HG03135 (cell line): ENCODE measurements around the gene SFT2D2.

ENCODE experiments used
- ATAC-seq: cut with Tn5 transposase; IDR thresholded peaks from one replicate; pipeline ENCODE4 v1.9.1; 2021; ENCODE audit warnings: mild to moderate bottlenecking, moderate library complexity; ENCODE audit not compliant: unreplicated experiment

The SFT2D2 gene

GRCh38 chr1:168263130-168263529 is 37.3 kb downstream of the SFT2D2 start:
- ATAC-seq: no peak

GRCh38 chr1:168264296-168264695 is 38.5 kb downstream of the SFT2D2 start:
- no peak for ATAC-seq

DNA sequence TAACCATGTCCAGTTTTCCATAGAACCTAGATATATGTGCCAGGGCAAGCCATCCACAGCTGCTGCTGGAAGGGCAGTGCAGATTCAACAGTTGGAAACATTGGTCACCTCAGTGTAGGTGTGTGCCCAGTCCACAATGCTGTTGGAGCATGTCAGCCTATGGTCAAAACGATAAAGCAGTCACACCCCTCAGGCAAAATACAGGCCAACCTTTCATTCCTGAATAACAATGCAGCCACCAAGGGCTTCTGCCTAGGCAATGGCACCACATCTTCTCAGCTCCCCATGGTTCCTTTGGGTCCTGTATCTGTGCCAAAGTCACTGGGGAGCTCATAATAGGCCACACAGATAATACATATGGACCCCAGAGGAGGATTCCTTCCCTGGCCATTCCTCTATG is 39.8 kb downstream of the SFT2D2 start:
- ATAC-seq: no peak

- no peak for ATAC-seq
These were observed 40.9 kb downstream of the SFT2D2 start for GRCh38 chr1:168266644-168267186.

DNA sequence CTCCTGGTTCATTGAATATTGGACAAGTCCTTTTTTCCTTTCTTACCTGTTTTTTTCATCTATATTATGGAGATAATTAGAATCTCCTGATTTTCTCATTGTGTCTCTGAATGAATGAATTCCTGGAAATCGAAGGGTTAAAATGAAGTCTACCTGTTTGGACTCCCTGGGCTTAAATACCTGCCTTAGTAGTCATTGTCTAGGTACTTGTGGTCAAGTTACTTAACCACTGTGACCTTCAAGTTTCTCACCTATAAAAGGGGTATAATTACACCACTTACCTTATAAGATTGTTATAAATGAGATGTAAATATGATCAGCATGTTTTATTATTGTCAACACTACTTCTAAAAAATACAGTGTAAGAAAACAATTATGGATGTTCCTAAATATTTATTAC is 45.8 kb downstream of the SFT2D2 start:
- ATAC-seq: no peak

- no peak for ATAC-seq
These were observed 47.8 kb downstream of the SFT2D2 start for GRCh38 chr1:168273575-168273974.

DNA sequence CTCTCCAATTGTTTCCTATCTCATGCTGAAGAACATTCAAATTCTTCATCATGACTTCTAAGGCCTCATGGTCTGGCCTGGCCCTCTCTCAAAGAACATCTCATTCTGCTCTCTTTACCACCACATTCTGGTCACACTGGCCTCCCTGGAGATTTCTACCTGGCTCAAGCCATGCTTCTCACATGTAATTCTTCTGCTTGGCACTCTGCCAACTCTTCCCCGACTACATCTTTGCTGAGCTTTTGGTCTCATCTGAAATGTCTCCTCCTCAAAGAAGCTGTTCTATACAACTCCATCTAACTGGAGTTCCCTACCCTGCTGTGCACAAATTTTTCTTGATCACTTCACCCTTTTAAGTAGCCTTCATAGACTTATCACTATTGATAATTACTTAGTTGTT is 53.4 kb downstream of the SFT2D2 start:
- no peak for ATAC-seq

DNA sequence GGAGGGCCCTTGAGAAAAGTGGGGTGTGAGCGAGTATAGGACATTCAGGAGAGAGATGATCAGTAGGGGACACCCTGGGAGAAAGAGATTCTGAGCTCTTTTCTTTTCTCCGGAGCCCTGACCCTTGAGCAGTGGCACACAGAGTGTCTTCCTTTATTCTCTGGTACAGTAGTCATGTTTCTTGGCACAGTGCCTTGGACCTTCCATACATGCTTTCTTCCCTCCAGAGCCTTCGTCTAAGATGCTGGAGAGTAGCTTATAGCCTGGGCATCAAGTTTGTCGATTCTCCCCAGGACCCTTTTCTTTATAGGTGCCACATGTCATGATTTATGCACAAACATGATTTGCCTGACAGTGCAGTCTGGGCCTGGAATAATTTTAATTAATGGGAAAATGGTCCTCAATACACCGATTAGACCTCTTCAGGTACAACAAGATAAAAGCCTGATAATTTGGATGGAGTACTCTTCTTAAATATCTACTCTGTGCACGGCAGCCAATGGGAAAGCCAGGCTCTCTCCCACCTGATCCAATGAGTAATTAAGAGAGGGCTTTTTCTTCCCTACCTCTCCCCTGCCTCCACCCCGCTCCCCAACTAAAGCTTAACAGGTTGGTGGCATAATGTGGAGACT is 54.6 kb downstream of the SFT2D2 start, which contains the start of gene TBX19:
Gene TBX19, plus strand, starts transcription at position 582 of the 632 bp plus-strand sequence. CDS start 214 bp downstream, outside the sequence.
- no peak for ATAC-seq

DNA sequence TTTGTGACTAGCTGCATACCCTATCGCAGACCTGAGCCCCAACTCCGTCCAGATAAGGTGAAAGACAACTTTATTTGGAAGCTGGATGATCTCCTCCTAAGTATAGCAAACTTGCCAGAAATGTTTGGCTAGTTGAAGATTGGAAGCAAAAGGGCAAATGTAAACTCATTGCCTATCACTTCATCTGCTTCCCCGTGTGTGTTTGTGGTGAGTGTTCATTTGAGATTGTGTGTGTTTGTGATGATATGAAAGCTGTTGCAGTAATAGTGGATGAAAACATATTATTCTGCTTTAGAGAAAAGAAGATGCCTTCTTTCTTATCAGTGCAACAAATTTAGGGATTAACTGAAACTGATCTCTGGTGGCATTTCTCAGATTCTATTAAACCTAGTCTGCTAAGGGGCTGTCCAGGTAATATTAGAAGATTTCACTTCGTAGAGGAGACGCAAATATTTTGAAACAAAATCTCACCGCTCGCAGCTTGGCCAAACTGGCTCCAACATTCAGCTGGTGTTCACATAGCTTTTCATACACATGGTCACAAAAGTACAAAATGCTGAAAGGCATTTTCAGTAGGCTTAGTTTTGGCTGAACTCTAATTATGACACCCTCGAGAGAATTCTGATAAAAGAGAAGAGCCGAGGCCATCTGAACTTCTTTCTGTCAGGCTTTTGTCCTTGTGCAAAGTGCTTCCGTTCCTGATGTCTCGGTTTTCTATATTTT is 56.0 kb downstream of the SFT2D2 start:
- no peak for ATAC-seq

DNA sequence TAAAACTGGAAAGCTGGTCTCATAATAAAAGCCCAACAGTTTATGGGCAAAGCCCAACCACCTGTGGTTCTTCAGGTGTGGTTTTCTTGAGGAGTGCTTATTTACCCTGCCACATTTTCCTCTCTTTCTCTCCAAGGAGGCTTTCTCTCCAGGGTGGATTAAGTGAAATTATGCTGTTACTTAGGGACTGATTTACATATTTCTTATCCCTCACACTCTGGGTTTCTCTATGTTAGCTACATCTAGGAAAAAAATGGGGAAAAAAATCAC is 59.7 kb downstream of the SFT2D2 start:
- no peak for ATAC-seq

- ATAC-seq: no peak
These were observed 60.4 kb downstream of the SFT2D2 start for GRCh38 chr1:168285971-168286927.

- ATAC-seq: no peak
These were observed 61.4 kb downstream of the SFT2D2 start for GRCh38 chr1:168287237-168287664.

DNA sequence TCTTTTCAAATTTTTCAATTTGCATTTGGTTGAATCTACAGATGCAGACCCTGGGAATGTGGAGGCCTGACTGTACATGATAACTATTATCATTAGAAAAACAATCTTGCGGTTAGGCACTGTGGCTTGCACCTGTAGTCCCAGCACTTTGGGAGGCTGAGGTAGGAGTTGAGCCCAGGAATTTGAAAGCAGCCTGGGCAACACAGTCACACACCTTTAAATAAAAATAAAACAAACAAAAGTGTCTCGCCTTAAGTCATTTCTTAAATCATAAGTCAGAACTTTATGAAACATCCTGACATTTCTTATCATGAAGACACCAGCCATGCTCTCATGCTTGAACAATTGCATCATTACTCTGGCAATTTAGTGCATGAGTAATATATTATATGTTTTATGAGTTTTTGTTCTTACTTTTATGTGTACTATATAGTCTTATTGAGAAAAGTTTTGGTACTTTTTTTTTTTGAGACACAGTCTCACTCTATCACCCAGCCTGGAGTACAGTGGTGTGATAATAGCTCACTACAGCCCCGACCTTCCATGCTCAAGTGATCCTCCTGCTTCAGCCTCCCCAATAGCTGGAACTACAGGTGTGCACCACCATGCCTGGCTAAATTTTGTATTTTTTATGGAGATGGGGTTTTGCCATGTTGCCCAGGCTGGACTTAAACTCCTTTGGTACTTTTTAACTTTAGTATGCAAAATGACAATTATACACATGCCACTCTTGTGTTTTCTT is 62.7 kb downstream of the SFT2D2 start:
- no peak for ATAC-seq

DNA sequence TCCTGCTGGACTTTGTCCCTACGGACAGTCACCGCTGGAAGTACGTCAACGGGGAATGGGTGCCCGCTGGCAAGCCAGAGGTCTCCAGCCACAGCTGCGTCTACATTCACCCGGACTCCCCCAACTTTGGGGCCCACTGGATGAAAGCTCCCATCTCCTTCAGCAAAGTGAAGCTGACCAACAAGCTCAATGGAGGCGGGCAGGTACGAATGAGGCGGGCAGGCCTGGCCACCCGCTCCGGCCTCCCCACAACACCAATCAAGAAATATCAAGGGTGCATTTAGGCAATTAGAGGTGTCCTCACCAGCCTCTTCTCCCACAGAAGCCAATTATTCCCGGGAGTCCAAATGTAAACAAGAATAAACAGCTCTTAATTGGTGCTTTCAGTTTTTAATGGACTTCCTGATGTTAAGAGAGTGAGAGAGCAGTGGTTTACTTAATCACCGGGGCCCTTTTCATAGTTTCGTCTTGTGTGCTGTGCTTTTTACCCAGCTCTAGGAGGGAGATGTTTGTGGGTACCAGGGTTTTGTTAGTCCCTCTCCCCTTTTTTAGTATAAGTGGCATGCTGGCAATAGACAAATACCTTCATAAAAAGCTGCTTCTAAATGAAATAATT is 65.5 kb downstream of the SFT2D2 start:
- no peak for ATAC-seq

DNA sequence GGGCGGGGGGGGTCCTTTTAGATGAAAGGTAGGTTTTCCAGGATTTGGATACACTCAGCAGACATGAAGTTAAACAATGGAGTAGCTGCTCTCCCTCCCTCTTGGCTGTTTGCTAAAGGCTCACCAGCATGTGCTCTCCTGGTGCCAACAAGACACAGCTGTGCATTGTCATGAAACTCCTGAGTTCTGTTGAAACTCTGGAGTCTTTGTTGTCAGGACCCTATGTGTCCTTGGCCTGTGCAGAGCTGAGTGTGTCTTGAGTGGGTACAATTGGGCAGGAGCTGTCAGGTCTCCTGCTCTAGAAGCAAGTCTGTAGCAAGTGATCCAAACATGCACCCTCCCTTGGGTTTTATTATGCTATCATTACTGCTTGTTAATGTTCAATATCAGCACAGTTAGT is 67.6 kb downstream of the SFT2D2 start:
- ATAC-seq: no peak

GRCh38 chr1:168295411-168296114 is 69.8 kb downstream of the SFT2D2 start:
- no peak for ATAC-seq

- no peak for ATAC-seq
These were observed 71.4 kb downstream of the SFT2D2 start for GRCh38 chr1:168297019-168297730.

DNA sequence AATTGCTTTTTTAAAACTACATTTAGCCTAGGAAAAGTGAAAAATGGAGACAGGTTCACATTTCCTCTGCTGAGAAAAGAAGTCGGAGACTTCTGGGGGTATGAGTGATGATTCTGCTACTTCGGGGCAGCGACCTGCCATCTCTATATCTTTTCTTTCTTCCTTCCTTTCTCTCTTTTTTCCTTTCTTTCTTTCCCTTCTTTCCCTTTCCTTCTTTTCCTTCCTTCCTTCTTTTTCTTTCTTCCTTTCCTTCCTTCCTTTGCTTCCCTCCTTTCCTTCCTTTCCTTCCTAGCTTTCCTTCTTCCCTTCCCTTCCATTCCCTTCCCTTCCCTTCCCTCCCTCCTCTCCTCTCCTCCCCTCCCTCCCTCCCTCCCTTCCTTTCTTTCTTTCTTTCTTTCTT is 72.6 kb downstream of the SFT2D2 start:
- no peak for ATAC-seq

- ATAC-seq: no peak
These were observed 74.8 kb downstream of the SFT2D2 start for GRCh38 chr1:168300626-168301025.
